ENCODE measurements around the gene SLC23A3. TPM values are rescaled to one million over a fixed set of nuclear protein-coding genes. Genes with fewer than 3 reads are reported as not detected.

SLC23A3 gene
- total RNA-seq, 1 experiment from 2014 or later, result 7.1 TPM

GRCh38 chr2:219171231-219171651 is 1.4 kb upstream of the SLC23A3 start:
- H3F3A ChIP-seq (ENCODE audit: insufficient read depth, low read depth), result peaks cover 23% of the 10 kb centered on the region
- H3K4me3 ChIP-seq, result no peak overlapping the region
- no peak overlapping the region for H3K4me2 ChIP-seq
- H3K36me3 ChIP-seq (ENCODE audit: low read depth), result 0 out of 2 replicates have a peak, but pooled peaks cover 12% of the 10 kb centered on the region
- no peaks in the 10 kb centered on the region for H3K9me3 ChIP-seq (ENCODE audit: insufficient read depth, low read depth)
- H3K27me3 ChIP-seq (ENCODE audit: insufficient read depth, low read depth), result no peaks in the 10 kb centered on the region
- intact Hi-C loops (cut with micrococcal nuclease; ENCODE audit: unreplicated experiment), result loop anchor here (1.0 kb wide), 2 partner anchors 40 to 127 kb away; no protein-coding TSS in a partner anchor
- ChIA-PET CTCF (interaction anchor here (0.6 to 1.1 kb wide), 7 partner anchors 11 to 762 kb away, joined by 3 to 13 read pairs (median 3); no protein-coding TSS in a partner anchor), POLR2A (ENCODE audit: unreplicated experiment) (no interaction called here)
- H4K20me1 ChIP-seq (ENCODE audit: insufficient read depth), result no peaks in the 10 kb centered on the region; the same call in 1 of the 2 replicates
- TF ChIP-seq CTCF (conservative IDR thresholded peaks at IDR 0.05) (peak; percentile 82), EZH2 (IDR thresholded peaks at IDR 0.05; ENCODE audit: low read depth) (no peak)
- peaks cover 11% of the 10 kb centered on the region for H3K4me1 ChIP-seq (replicated peaks; ENCODE audit: insufficient read depth)
- peak in 1 of 2 experiments; percentile 36 for DNase-seq
- no peak overlapping the region for H2AFZ ChIP-seq
- H3K9me2 ChIP-seq (ENCODE audit: insufficient read depth), result no peaks in the 10 kb centered on the region
- no peak overlapping the region for H3K27ac ChIP-seq
- peaks cover 21% of the 10 kb centered on the region for H3K79me2 ChIP-seq (ENCODE audit: low read depth)
- BruUV-seq (replicated peaks), result no TSS peak

GRCh38 chr2:219168932-219169331 is 897 bp downstream of the SLC23A3 start:
- intact Hi-C loops (cut with micrococcal nuclease; ENCODE audit: unreplicated experiment), result no loop called here
- no peak overlapping the region for H2AFZ ChIP-seq
- no TSS peak for BruUV-seq (replicated peaks)
- H3K4me3 ChIP-seq, result no peak overlapping the region
- H3K27ac ChIP-seq, result no peak overlapping the region
- CTCF ChIA-PET, result no interaction called here
- H4K20me1 ChIP-seq (ENCODE audit: insufficient read depth), result no peaks in the 10 kb centered on the region
- H3K9me2 ChIP-seq (ENCODE audit: insufficient read depth), result no peaks in the 10 kb centered on the region
- no peak overlapping the region for H3K4me2 ChIP-seq
- H3K36me3 ChIP-seq (ENCODE audit: low read depth), result 0 out of 2 replicates have a peak, but pooled peaks cover 7% of the 10 kb centered on the region
- no peaks in the 10 kb centered on the region for H3K27me3 ChIP-seq (ENCODE audit: insufficient read depth, low read depth)
- no peak for DNase-seq
- TF ChIP-seq CTCF (conservative IDR thresholded peaks at IDR 0.05) (no peak), EZH2 (IDR thresholded peaks at IDR 0.05; ENCODE audit: low read depth) (no peak)
- H3K4me1 ChIP-seq (replicated peaks; ENCODE audit: insufficient read depth), result no peaks in the 10 kb centered on the region
- POLR2A ChIA-PET (ENCODE audit: unreplicated experiment), result no interaction called here
- peaks cover 16% of the 10 kb centered on the region; the same call in 1 of the 2 replicates for H3F3A ChIP-seq (ENCODE audit: insufficient read depth, low read depth)
- H3K9me3 ChIP-seq (ENCODE audit: insufficient read depth, low read depth), result no peaks in the 10 kb centered on the region
- H3K79me2 ChIP-seq (ENCODE audit: low read depth), result no peaks in the 10 kb centered on the region

- no peaks in the 10 kb centered on the region for H3K79me2 ChIP-seq (ENCODE audit: low read depth)
- H2AFZ ChIP-seq, result no peak overlapping the region
- H3K27ac ChIP-seq, result no peak overlapping the region
- no peaks in the 10 kb centered on the region for H3K27me3 ChIP-seq (ENCODE audit: insufficient read depth, low read depth)
- H3K36me3 ChIP-seq (ENCODE audit: low read depth), result 0 out of 2 replicates have a peak, but pooled peaks cover 4% of the 10 kb centered on the region
- H3K9me2 ChIP-seq (ENCODE audit: insufficient read depth), result no peaks in the 10 kb centered on the region
- no peak for DNase-seq
- H3K4me1 ChIP-seq (replicated peaks; ENCODE audit: insufficient read depth), result no peaks in the 10 kb centered on the region
- peaks cover 16% of the 10 kb centered on the region; the same call in 1 of the 2 replicates for H3F3A ChIP-seq (ENCODE audit: insufficient read depth, low read depth)
- H3K4me2 ChIP-seq, result no peak overlapping the region
- H4K20me1 ChIP-seq (ENCODE audit: insufficient read depth), result no peaks in the 10 kb centered on the region
- CTCF ChIA-PET, result no interaction called here
- POLR2A ChIA-PET (ENCODE audit: unreplicated experiment), result no interaction called here
- H3K9me3 ChIP-seq (ENCODE audit: insufficient read depth, low read depth), result no peaks in the 10 kb centered on the region
- intact Hi-C loops (cut with micrococcal nuclease; ENCODE audit: unreplicated experiment), result no loop called here
- H3K4me3 ChIP-seq, result no peak overlapping the region
- TF ChIP-seq CTCF (conservative IDR thresholded peaks at IDR 0.05) (no peak), EZH2 (IDR thresholded peaks at IDR 0.05; ENCODE audit: low read depth) (no peak)
- BruUV-seq (replicated peaks), result no TSS peak
Measured at GRCh38 chr2:219168526-219168925, 1.3 kb downstream of the SLC23A3 start.

All from PC-9 (cell line).